Endothelial cell of umbilical vein (primary cell): Measurements from ENCODE around the gene PKNOX2. TPM values are rescaled to one million over a fixed set of nuclear protein-coding genes. Genes with fewer than 3 reads are reported as not detected.

Source experiments
- BruUV-seq: library from RNA; stranded (reverse); fragments of 400-500 nt; replicated peaks from 2 replicates; lab custom pipeline; 2021; lab: Mats Ljungman, UMichigan
- CTCF ChIA-PET: fragments of 300-600, 350-600 bp; sonication (Branson Sonifier 250); formaldehyde crosslinking; loops from one replicate; lab custom pipeline; 2021; ENCODE audit warnings: antibody characterized with exemption, inconsistent platforms; lab: Charles Lee
- POLR2A ChIA-PET: fragments of 300-600, 350-600 bp; sonication (Branson Sonifier 250); formaldehyde crosslinking; loops from one replicate; lab custom pipeline; 2021; ENCODE audit warnings: antibody characterized with exemption, inconsistent platforms; lab: Charles Lee
- DNase-seq: peaks from one replicate; pipeline ENCODE4 v3.0.0-alpha.2; 2011; ENCODE audit warnings: low read depth, low spot score
- FAIRE-seq: peaks from 2 replicates; lab custom pipeline; 2011; peaks lifted over from hg19 to GRCh38; lab: Jason Lieb, UNC
- H2AFZ ChIP-seq: 2 replicates; pipeline ENCODE4 v1.6.0; 2012; ENCODE audit warnings: low read depth, low read length, control low read depth, inconsistent platforms
- H3K27ac ChIP-seq: 2 replicates; pipeline ENCODE4 v1.5.1; 2011; ENCODE audit warnings: low read depth, mild to moderate bottlenecking, control low read depth, low read length, moderate library complexity; ENCODE audit not compliant: insufficient read depth
- H3K27me3 ChIP-seq, 2 experiments: 2 replicates each; pipeline versions ENCODE4 v1.6.0 to v1.6.1; 2011; ENCODE audit warnings: low read length in 2 of 2, mixed read lengths in 1 of 2; ENCODE audit not compliant: control insufficient read depth in 2 of 2, insufficient read depth in 2 of 2
- H3K36me3 ChIP-seq, 2 experiments: 2 replicates in 1 of 2; 3 replicates in 1 of 2; pipeline ENCODE4 v1.5.1; 2011; ENCODE audit warnings: low read length in 2 of 2, mild to moderate bottlenecking in 1 of 2, moderate library complexity in 1 of 2; ENCODE audit not compliant: control insufficient read depth in 2 of 2, insufficient read depth in 2 of 2; ENCODE audit errors: extremely low read depth in 1 of 2
- H3K4me1 ChIP-seq: 3 replicates; pipeline ENCODE4 v1.5.1; 2011; ENCODE audit warnings: mild to moderate bottlenecking, low read length; ENCODE audit not compliant: control insufficient read depth, insufficient read depth; ENCODE audit errors: extremely low read depth
- H3K4me2 ChIP-seq: 2 replicates; pipeline ENCODE4 v1.6.1; 2011; ENCODE audit warnings: low read length, control low read depth, mixed read lengths; ENCODE audit not compliant: insufficient read depth
- H3K4me3 ChIP-seq, 3 experiments: fragments of 200-600 bp in 1 of 3; sonication (generic), shearing (Covaris generic) in 1 of 3; replicated peaks in 1 of 3; 2 replicates each; pipeline ENCODE4 v1.5.1; 2011 to 2016; ENCODE audit warnings: control low read depth in 3 of 3, low read length in 3 of 3, mild to moderate bottlenecking in 2 of 3, inconsistent platforms in 1 of 3, low read depth in 1 of 3, moderate library complexity in 1 of 3; ENCODE audit not compliant: insufficient read depth in 1 of 3
- H3K79me2 ChIP-seq: 2 replicates; pipeline ENCODE4 v1.6.0; 2012; ENCODE audit warnings: low read length, inconsistent platforms; ENCODE audit not compliant: control insufficient read depth, insufficient read depth
- H3K9ac ChIP-seq: replicated peaks from 2 replicates; pipeline ENCODE3; 2011; ENCODE audit warnings: low read length, control low read depth; ENCODE audit not compliant: insufficient read depth; ENCODE audit errors: extremely low read depth
- H3K9me1 ChIP-seq: replicated peaks from 3 replicates; pipeline ENCODE4 v1.6.0; 2011; ENCODE audit warnings: mild to moderate bottlenecking, low read length; ENCODE audit not compliant: control insufficient read depth, insufficient read depth; ENCODE audit errors: extremely low read depth
- H3K9me3 ChIP-seq: replicated peaks from 2 replicates; pipeline ENCODE4 v1.5.1; 2012; ENCODE audit warnings: low read length, inconsistent platforms; ENCODE audit not compliant: control insufficient read depth, insufficient read depth
- H4K20me1 ChIP-seq: replicated peaks from 2 replicates; pipeline ENCODE3; 2011; ENCODE audit warnings: mild to moderate bottlenecking, low read length; ENCODE audit not compliant: control insufficient read depth, insufficient read depth; ENCODE audit errors: extremely low read depth
- EZH2 ChIP-seq: IDR thresholded peaks from 2 replicates; pipeline ENCODE4 v1.6.1; 2012; ENCODE audit warnings: borderline replicate concordance, low read depth, mild to moderate bottlenecking, moderate library complexity, low read length, inconsistent platforms; ENCODE audit not compliant: severe bottlenecking
- FOS ChIP-seq: IDR thresholded peaks from 2 replicates; pipeline ENCODE4 v1.6.1; 2011; ENCODE audit warnings: mild to moderate bottlenecking, low read length, moderate library complexity, borderline replicate concordance; ENCODE audit not compliant: insufficient read depth
- GATA2 ChIP-seq: IDR thresholded peaks from 2 replicates; pipeline ENCODE4 v1.7.0; 2011; ENCODE audit warnings: low read depth, mild to moderate bottlenecking, moderate library complexity, mixed read lengths, low read length; ENCODE audit not compliant: insufficient read length, insufficient read depth
- JUN ChIP-seq: IDR thresholded peaks from 2 replicates; pipeline ENCODE4 v1.6.1; 2011; ENCODE audit warnings: borderline replicate concordance, low read depth; ENCODE audit not compliant: insufficient read length, insufficient read depth
- MYC ChIP-seq: IDR thresholded peaks from one replicate; pipeline ENCODE4 v1.6.1; 2011; ENCODE audit warnings: mild to moderate bottlenecking, low read depth, low read length
- POLR2A ChIP-seq: IDR thresholded peaks from 2 replicates; pipeline ENCODE4 v1.6.1; 2012; ENCODE audit warnings: low read depth, mild to moderate bottlenecking, control low read depth, low read length
- POLR2AphosphoS5 ChIP-seq: IDR thresholded peaks from 2 replicates; pipeline ENCODE4 v1.6.1; 2012; ENCODE audit warnings: low read depth, mild to moderate bottlenecking, control low read depth, low read length, moderate library complexity; ENCODE audit not compliant: insufficient read depth
- dilution Hi-C: fragments of 300-500 bp; cut with MboI; formaldehyde crosslinking; loops from one replicate; pipeline ENCODE4 v1.15.0; 2019; ENCODE audit warnings: low sequenced_read_pairs; ENCODE audit not compliant: extremely low pct_ligation_motif_present
- intact Hi-C: fragments of 100-400 bp; cut with micrococcal nuclease; formaldehyde crosslinking; loops from one replicate; pipeline ENCODE4 v1.10.0; 2022
- polyA plus RNA-seq, 4 experiments: library from polyadenylated mRNA; depleted of rRNA in 3 of 4; stranded (reverse) in 3 of 4; unstranded in 1 of 4; fragments of >200 nt; gene quantifications; 2 replicates each; pipeline versions ENCODE4 v1.2.1 to v1.2.3, GENCODE V29; 2011 to 2012; ENCODE audit warnings: missing spikeins in 1 of 4
- total RNA-seq: library from RNA; stranded (reverse); gene quantifications from 2 replicates; pipeline ENCODE4 v1.2.3, GENCODE V29; 2021
- TF ChIP-seq, protein P1 (sequence below), 2 donors: IDR thresholded peaks; 1 replicate in 1 of 2; 2 replicates in 1 of 2; pipeline ENCODE4 v1.5.1; 2011; ENCODE audit warnings: low read length in 2 of 2, mild to moderate bottlenecking in 2 of 2, moderate library complexity in 2 of 2, control low read depth in 1 of 2, inconsistent platforms in 1 of 2, low read depth in 1 of 2; ENCODE audit not compliant: insufficient read depth in 1 of 2; ENCODE audit errors: extremely low read depth in 1 of 2
- TF ChIP-seq, protein P2 (sequence below): IDR thresholded peaks from 2 replicates; pipeline ENCODE4 v1.6.1; 2011; ENCODE audit not compliant: insufficient read depth, insufficient read length

Gene PKNOX2
- total and polyA plus RNA-seq, 2 donors (not counting 3 experiments of a cell fraction or from before 2014, with no cell fraction given) = 0.11 to 0.91 TPM

DNA sequence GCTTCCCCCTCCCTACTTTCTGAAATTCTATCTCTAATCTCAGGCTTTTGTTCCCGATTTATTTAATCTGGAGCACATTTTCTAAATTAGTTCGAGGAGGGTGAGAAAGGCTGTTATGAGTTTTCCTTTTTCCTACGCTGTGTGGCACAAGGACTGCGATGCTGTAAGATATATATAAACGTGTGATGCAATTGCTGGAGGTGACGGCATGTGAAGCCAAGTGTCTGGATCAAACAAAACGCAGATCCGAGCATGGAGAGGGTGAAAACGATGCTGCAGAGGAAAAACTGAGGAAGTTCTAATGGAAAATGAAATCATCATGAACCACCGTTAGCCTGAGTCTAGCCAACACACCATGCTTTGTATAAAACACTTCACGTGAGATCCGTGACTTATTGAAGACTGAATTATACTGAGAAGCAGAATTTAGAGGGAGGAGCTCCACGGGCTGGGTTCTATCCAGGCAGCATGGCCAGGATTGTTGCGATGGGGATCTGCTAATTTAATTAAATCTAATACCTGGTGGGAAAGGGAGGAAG is 4.4 kb downstream of the PKNOX2 start:
- Histone ChIP-seq H2AFZ (peak overlapping the region; percentile 31), H3K4me2 (no peak overlapping the region), H3K27me3 (peaks cover 35 to 37% of the 10 kb centered on the region in 2 experiments), H3K9ac (no peak overlapping the region), H3K4me3 (no peak overlapping the region), H3K36me3 (no peaks in the 10 kb centered on the region), H3K9me3 (no peaks in the 10 kb centered on the region), H3K27ac (no peak overlapping the region), H3K4me1 (peaks cover 16% of the 10 kb centered on the region), H3K9me1 (no peaks in the 10 kb centered on the region), H3K79me2 (no peaks in the 10 kb centered on the region), H4K20me1 (no peaks in the 10 kb centered on the region)
- CTCF ChIA-PET = interaction anchor here (1.1 to 10.4 kb wide), 5 partner anchors 10 to 195 kb away, joined by 3 to 188 read pairs (median 5); no protein-coding TSS in a partner anchor
- dilution Hi-C loops (no loop called here), intact Hi-C loops (loop anchor here (10.0 kb wide), 1 partner anchor 706 kb away; no protein-coding TSS in a partner anchor)
- POLR2A ChIA-PET = no interaction called here
- FAIRE-seq (no peak), DNase-seq (no peak)
- no TSS peak for BruUV-seq
- TF ChIP-seq, protein P1, sequence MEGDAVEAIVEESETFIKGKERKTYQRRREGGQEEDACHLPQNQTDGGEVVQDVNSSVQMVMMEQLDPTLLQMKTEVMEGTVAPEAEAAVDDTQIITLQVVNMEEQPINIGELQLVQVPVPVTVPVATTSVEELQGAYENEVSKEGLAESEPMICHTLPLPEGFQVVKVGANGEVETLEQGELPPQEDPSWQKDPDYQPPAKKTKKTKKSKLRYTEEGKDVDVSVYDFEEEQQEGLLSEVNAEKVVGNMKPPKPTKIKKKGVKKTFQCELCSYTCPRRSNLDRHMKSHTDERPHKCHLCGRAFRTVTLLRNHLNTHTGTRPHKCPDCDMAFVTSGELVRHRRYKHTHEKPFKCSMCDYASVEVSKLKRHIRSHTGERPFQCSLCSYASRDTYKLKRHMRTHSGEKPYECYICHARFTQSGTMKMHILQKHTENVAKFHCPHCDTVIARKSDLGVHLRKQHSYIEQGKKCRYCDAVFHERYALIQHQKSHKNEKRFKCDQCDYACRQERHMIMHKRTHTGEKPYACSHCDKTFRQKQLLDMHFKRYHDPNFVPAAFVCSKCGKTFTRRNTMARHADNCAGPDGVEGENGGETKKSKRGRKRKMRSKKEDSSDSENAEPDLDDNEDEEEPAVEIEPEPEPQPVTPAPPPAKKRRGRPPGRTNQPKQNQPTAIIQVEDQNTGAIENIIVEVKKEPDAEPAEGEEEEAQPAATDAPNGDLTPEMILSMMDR (IDR thresholded peaks at IDR 0.05; ENCODE audit: extremely low read depth in 1 of 2, insufficient read depth in 1 of 2, low read depth in 1 of 2, low read length in 2 of 2) = no peak
- TF ChIP-seq POLR2A = no peak
- no peak for TF ChIP-seq MYC
- no peak for TF ChIP-seq GATA2
- TF ChIP-seq FOS = no peak
- no peak for TF ChIP-seq EZH2
- TF ChIP-seq JUN = no peak
- TF ChIP-seq, protein P2, sequence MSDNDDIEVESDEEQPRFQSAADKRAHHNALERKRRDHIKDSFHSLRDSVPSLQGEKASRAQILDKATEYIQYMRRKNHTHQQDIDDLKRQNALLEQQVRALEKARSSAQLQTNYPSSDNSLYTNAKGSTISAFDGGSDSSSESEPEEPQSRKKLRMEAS = no peak
- TF ChIP-seq POLR2AphosphoS5 = no peak
